Large intestine (tissue), 3 donors: ENCODE measurements around the gene DLG5. TPM values are rescaled to one million over a fixed set of nuclear protein-coding genes. Genes with fewer than 3 reads are reported as not detected.

Experiments used
- DNase-seq, 2 donors: peaks; one replicate each; pipeline versions ENCODE4 v3.0.0 to v3.0.0-alpha.2; 2013
- H3K27ac ChIP-seq: one replicate; pipeline ENCODE4 v1.5.1; 2013; ENCODE audit warnings: low read length
- H3K27me3 ChIP-seq: 2 replicates; pipeline ENCODE4 v1.6.1; 2013; ENCODE audit warnings: low read length; ENCODE audit not compliant: control insufficient read depth, insufficient read depth
- H3K36me3 ChIP-seq: 2 replicates; pipeline ENCODE4 v1.6.1; 2013; ENCODE audit warnings: low read length; ENCODE audit not compliant: control insufficient read depth, insufficient read depth
- H3K4me1 ChIP-seq: one replicate; pipeline ENCODE4 v1.6.1; 2013; ENCODE audit warnings: low read length; ENCODE audit not compliant: control insufficient read depth, insufficient read depth
- H3K4me3 ChIP-seq: one replicate; pipeline ENCODE4 v1.5.1; 2013; ENCODE audit warnings: low read length
- H3K9me3 ChIP-seq: one replicate; pipeline ENCODE4 v1.6.1; 2013; ENCODE audit warnings: mild to moderate bottlenecking, low read depth, low read length, moderate library complexity; ENCODE audit not compliant: control insufficient read depth
- WGBS: methylation state at CpG from one replicate; pipeline ENCODE4 v1.1.5; 2013; ENCODE audit warnings: low lambda C conversion rate; ENCODE audit not compliant: insufficient coverage; 5-methylcytosine and 5-hydroxymethylcytosine counted together
- polyA plus RNA-seq: library from polyadenylated mRNA; unstranded; fragments of 120-200 nt; gene quantifications from one replicate; pipeline ENCODE4 v1.2.1, GENCODE V29; 2013

Gene DLG5
- polyA plus RNA-seq, 1 donor = 34.4 TPM

GRCh38 chr10:77836299-77836820, 90.2 kb downstream of the DLG5 start:
- Histone ChIP-seq H3K27ac (no peak overlapping the region), H3K36me3 (peaks cover 78% of the 10 kb centered on the region)
- peak; percentile 52 to 60 for DNase-seq

GRCh38 chr10:77835669-77836086, 90.9 kb downstream of the DLG5 start:
- Histone ChIP-seq H3K4me3 (no peak overlapping the region), H3K9me3 (no peaks in the 10 kb centered on the region), H3K27me3 (no peaks in the 10 kb centered on the region), H3K27ac (no peak overlapping the region), H3K4me1 (no peaks in the 10 kb centered on the region), H3K36me3 (peaks cover 77% of the 10 kb centered on the region)
- DNase-seq = no peak
- no CpG with 5 or more reads among the region's 14 CpGs for whole genome bisulfite sequencing

More at GRCh38 chr10:77836299-77836820, 90.2 kb downstream of the DLG5 start:
- no peak overlapping the region for H3K4me3 ChIP-seq
- WGBS = 80% methylated on average over 1 of the region's 11 CpGs
- no peaks in the 10 kb centered on the region for H3K27me3 ChIP-seq
- H3K4me1 ChIP-seq = no peaks in the 10 kb centered on the region
- no peaks in the 10 kb centered on the region for H3K9me3 ChIP-seq

- no peaks in the 10 kb centered on the region for H3K9me3 ChIP-seq
- H3K4me3 ChIP-seq = no peak overlapping the region
- WGBS = 80% methylated on average over 1 of the region's 13 CpGs
- no peak for DNase-seq
- H3K27ac ChIP-seq = no peak overlapping the region
- no peaks in the 10 kb centered on the region for H3K4me1 ChIP-seq
- H3K27me3 ChIP-seq = no peaks in the 10 kb centered on the region
- H3K36me3 ChIP-seq = peaks cover 77% of the 10 kb centered on the region
Measured at GRCh38 chr10:77834943-77835668, 91.4 kb downstream of the DLG5 start.

- Histone ChIP-seq H3K27me3 (no peaks in the 10 kb centered on the region), H3K4me1 (no peaks in the 10 kb centered on the region), H3K36me3 (peaks cover 82% of the 10 kb centered on the region), H3K4me3 (no peak overlapping the region), H3K9me3 (no peaks in the 10 kb centered on the region), H3K27ac (no peak overlapping the region)
- no CpG with 5 or more reads among the region's 2 CpGs for WGBS
- no peak for DNase-seq
Measured at GRCh38 chr10:77834540-77834939, 92.0 kb downstream of the DLG5 start.

GRCh38 chr10:77833792-77834191, 92.8 kb downstream of the DLG5 start:
- DNase-seq = no peak
- peaks cover 83% of the 10 kb centered on the region for H3K36me3 ChIP-seq
- no peaks in the 10 kb centered on the region for H3K9me3 ChIP-seq
- no peaks in the 10 kb centered on the region for H3K27me3 ChIP-seq
- no peaks in the 10 kb centered on the region for H3K4me1 ChIP-seq
- WGBS = no CpG with 5 or more reads among the region's 15 CpGs
- no peak overlapping the region for H3K4me3 ChIP-seq
- H3K27ac ChIP-seq = no peak overlapping the region

- H3K36me3 ChIP-seq = peaks cover 79% of the 10 kb centered on the region
- 100% methylated on average over 1 of the region's 6 CpGs for WGBS
- H3K4me3 ChIP-seq = no peak overlapping the region
Measured at GRCh38 chr10:77833225-77833624, 93.3 kb downstream of the DLG5 start.

GRCh38 chr10:77832238-77832637, 94.3 kb downstream of the DLG5 start:
- Histone ChIP-seq H3K9me3 (no peaks in the 10 kb centered on the region), H3K4me1 (no peaks in the 10 kb centered on the region), H3K27me3 (no peaks in the 10 kb centered on the region), H3K36me3 (peaks cover 74% of the 10 kb centered on the region), H3K4me3 (no peak overlapping the region), H3K27ac (no peak overlapping the region)
- no peak for DNase-seq
- 100% methylated on average over 1 of the region's 2 CpGs for WGBS

More at GRCh38 chr10:77833225-77833624, 93.3 kb downstream of the DLG5 start:
- no peaks in the 10 kb centered on the region for H3K27me3 ChIP-seq
- H3K9me3 ChIP-seq = no peaks in the 10 kb centered on the region
- H3K4me1 ChIP-seq = no peaks in the 10 kb centered on the region
- no peak for DNase-seq
- H3K27ac ChIP-seq = no peak overlapping the region

- Histone ChIP-seq H3K9me3 (no peaks in the 10 kb centered on the region), H3K27ac (no peak overlapping the region), H3K27me3 (no peaks in the 10 kb centered on the region), H3K4me1 (peaks cover 7% of the 10 kb centered on the region), H3K4me3 (no peak overlapping the region), H3K36me3 (peaks cover 69% of the 10 kb centered on the region)
- no CpG with 5 or more reads among the region's 10 CpGs for whole genome bisulfite sequencing
- DNase-seq = no peak
Measured at GRCh38 chr10:77829356-77829755, 97.2 kb downstream of the DLG5 start.

- Histone ChIP-seq H3K9me3 (no peaks in the 10 kb centered on the region), H3K27me3 (no peaks in the 10 kb centered on the region), H3K4me1 (peaks cover 9% of the 10 kb centered on the region), H3K27ac (no peak overlapping the region), H3K4me3 (no peak overlapping the region), H3K36me3 (peaks cover 67% of the 10 kb centered on the region)
- DNase-seq = no peak
- WGBS = no CpG with 5 or more reads among the region's 6 CpGs
Measured at GRCh38 chr10:77828377-77828776, 98.2 kb downstream of the DLG5 start.

- Histone ChIP-seq H3K9me3 (no peaks in the 10 kb centered on the region), H3K4me3 (no peak overlapping the region), H3K4me1 (peaks cover 9% of the 10 kb centered on the region), H3K27me3 (no peaks in the 10 kb centered on the region), H3K36me3 (peaks cover 58% of the 10 kb centered on the region), H3K27ac (no peak overlapping the region)
- WGBS = 100% methylated on average over 2 of the region's 9 CpGs
- DNase-seq = no peak
Measured at GRCh38 chr10:77827366-77827765, 99.2 kb downstream of the DLG5 start.

- Histone ChIP-seq H3K36me3 (peaks cover 64% of the 10 kb centered on the region), H3K27ac (no peak overlapping the region), H3K4me3 (no peak overlapping the region), H3K4me1 (peaks cover 9% of the 10 kb centered on the region), H3K27me3 (no peaks in the 10 kb centered on the region), H3K9me3 (no peaks in the 10 kb centered on the region)
- no peak for DNase-seq
- no CpG with 5 or more reads among the region's 5 CpGs for WGBS
Measured at GRCh38 chr10:77825965-77826364, 100.6 kb downstream of the DLG5 start.
